Fibroblast of gingiva (primary cell): ENCODE data around the gene GFM2.
"Not testable (repeated sequence)": the region's sequence is repeated elsewhere in the genome, so short reads cannot be mapped to it uniquely, and the experiment has no call there.

Experiments
- DNase-seq: peaks from one replicate; pipeline ENCODE4 v3.0.0-alpha.2; 2011; ENCODE audit warnings: low read depth

GFM2 gene

DNA sequence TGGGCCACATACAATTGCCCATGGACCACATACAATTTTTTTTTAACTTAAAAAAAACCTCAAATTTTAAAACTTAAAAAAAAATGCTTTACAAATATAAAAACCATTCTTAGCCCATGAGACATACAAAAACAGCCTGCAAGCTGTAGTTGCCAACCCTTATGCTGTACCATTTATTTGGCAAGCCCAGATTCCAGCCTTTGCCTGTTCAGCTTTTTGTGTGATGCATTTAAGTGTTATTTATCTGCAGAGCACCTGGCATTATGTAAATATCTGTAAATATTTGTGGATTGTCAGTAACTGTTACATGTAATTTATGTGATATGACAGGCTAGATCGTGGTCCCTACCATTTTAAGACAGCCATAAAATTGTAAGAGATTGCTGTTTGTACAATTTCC is 49.3 kb downstream of the GFM2 start:
- DNase-seq = no peak

DNA sequence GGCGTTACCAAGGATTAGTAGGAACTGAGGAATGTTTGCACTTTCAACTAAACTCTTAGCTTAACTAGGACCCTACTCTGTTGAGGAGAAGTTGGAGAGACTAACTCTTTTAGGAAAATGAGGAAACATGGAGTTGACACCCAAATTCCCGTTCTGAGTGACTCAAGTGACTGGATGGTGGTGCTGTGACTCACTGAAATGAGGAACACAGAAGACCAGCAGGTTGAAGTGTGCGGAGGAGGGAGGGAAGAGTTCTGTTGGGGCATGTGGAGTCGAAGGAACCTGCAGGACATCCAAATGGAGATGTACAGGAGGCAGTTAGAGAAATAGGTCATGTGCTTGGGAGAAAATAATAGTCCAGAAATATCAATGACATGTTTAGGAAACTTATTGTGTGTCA is 73.7 kb downstream of the GFM2 start:
- DNase-seq = no peak

DNA sequence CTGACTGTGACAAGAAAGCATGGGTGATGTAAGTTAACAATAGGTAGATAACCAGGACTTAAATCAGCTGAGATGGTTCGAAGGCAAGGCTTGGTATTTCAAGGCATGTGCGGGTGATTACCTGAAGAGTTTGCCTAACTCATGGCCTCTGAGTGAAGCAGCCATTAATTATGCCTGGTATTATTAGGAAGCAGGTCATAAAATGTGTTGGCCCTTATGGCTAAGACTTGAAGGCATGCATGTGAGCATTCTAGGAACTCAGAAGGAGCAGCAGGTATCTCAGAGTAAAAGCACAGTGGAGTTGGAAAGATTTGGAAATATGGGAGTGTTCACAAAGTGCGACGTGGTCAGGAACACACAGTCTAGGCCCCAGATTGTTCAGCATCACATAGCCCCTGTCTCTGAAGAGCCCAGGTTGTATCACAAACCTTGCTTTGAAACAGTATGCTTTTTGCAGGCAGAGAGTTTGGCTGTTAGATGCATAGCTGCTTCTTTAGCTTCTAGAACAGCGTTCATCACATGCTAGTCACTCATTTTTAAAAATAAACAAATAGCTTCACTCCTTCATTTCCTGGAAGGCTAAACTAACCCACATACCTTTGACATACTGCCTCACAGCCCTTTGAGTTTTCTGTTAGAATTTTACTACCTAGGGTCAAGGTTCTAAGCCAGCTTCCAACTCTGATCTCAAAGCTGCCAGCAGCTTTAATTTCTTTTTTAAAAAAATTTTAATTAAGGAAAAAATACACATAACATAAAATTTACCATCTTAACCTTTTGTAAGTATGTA is 79.8 kb downstream of the GFM2 start:
- peak; percentile 18 for DNase-seq

DNA sequence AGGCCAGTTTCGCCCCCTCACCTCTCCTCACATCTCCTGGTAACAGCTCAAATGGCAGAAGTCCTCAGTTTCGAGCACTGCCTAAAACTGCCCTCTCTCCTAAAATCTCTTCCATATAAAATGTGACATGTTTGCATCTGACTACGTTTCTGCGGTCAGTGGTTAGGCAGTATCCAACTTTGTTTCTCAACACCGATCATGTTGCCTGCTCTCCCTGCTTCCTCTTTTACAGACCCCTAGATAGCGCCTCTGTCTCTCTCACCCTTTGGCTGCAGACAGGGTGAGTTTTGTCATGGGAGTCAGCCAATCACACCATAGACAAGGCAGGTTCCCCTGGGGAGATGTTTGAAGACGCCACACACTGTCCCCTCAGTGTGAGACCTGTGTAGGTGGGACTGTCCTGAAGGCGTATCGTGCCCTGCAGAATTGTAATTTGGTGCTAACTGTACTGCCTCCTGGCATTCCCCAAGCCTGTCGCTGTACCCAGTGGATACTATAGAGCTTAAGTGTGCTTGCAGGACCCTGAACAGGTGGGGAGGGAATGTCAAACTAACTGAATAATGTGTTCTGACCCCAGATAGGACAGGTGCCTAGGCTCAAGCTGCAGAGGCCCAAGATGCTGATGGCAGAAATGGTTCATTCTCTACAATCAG is 80.8 kb downstream of the GFM2 start:
- DNase-seq = peak; percentile 63

DNA sequence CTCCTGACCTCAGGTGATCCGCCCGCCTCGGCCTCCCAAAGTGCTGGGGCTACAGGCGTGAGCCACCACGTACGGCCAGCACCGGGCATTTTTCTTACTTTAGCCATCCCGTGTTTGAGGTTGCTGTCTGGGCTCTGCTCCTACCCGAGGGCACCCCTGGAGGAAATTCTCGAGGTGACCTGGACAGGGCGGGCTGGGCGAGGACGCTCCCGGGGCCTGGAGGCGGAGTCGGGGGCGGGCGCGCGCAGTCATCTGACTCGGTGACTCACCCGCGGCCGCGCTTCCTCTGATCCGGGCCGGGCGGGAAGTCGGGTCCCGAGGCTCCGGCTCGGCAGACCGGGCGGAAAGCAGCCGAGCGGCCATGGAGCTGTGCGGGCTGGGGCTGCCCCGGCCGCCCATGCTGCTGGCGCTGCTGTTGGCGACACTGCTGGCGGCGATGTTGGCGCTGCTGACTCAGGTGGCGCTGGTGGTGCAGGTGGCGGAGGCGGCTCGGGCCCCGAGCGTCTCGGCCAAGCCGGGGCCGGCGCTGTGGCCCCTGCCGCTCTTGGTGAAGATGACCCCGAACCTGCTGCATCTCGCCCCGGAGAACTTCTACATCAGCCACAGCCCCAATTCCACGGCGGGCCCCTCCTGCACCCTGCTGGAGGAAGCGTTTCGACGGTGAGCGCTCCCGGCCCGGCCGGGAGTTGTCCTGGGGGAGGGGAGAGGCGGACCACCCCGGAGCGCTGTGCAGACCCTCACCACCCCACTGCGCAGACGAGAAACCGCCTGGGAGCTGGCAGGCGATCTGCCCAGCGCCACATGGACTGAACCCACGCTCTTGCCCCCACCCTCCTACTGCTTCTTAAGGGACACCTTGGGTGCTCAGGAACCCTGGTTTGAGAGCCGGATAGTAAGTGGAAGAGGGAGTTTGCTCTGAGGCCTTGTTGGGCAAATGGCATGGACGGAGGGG is 81.7 kb downstream of the GFM2 start, which contains the start of gene HEXB:
TSS of gene HEXB (plus strand) at position 334 of the 952 bp plus-strand sequence. CDS start at position 362, 28 bp downstream.
- peak; percentile 77 for DNase-seq

DNA sequence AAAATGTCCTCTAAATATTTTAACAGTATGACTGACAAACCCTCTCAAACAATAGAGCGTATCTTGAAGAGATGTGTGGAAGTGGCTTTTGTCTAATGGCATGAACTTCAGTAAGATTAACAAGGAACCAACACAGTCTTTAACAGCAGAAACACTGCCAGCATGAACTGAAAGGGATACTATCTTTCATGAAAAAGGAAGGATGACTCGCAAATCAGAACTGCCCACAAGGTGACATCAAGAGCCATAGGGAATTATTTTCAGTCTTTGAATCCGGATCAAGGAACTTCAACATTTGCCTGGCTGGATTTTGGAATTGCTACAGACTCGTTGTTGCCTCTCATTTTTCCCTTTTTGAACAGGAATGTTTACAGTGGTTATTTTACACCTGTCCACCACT is 87.0 kb downstream of the GFM2 start:
- no peak for DNase-seq

DNA sequence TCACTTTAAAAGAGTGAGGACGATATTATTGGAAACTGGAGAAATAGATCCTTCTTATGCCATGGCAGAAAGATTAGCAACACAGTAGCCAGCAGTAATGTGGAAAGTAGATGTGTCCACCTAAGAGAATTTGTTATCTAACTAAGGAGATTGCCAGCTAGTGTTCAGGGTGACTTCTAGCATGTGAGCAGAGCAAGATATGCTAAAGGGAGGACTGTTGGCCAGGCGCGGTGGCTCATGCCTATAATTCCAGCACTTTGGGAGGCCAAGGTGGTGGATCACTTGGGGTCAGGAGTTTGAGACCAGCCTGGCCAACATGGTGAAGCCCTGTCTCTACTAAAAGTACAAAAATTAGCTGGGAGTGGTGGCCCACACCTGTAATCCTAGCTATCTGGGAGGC is 87.6 kb downstream of the GFM2 start:
- DNase-seq = not testable (repeated sequence)

DNA sequence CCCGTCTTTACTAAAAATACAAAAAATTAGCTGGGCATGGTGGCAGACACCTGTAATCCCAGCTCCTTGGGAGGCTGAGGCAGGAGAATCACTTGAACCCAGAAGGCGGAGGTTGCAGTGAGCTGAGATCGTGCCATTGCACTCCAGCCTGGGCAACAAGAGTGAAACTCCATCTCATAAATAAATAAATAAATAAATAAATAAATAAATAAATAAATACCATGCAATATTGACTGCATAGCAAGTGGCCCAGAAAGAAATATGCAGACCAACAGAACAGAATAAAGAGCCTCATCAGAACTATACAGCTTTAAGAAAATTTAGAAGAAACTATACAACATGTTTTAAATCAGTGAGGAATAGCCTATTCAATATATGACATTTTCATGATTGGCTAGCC is 88.8 kb downstream of the GFM2 start:
- not testable (repeated sequence) for DNase-seq

DNA sequence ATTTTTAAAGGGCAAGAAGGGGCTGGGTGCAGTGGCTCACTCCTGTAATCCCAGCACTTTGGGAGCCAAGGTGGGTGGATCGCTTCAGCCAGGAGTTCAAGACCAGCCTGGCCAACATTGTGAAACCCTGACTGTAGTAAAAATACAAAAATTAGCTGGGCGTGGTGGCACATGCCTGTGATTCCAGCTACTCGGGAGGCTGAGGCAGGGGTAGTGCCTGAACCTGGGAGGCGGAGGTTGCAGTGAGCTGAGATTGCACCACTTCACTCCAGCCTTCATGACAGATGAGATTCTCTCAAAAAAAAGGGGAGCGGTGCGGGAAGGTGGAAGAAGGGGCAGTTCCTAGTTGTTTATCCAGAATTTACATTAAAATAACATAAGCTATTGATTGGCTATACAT is 90.5 kb downstream of the GFM2 start:
- not testable (repeated sequence) for DNase-seq

DNA sequence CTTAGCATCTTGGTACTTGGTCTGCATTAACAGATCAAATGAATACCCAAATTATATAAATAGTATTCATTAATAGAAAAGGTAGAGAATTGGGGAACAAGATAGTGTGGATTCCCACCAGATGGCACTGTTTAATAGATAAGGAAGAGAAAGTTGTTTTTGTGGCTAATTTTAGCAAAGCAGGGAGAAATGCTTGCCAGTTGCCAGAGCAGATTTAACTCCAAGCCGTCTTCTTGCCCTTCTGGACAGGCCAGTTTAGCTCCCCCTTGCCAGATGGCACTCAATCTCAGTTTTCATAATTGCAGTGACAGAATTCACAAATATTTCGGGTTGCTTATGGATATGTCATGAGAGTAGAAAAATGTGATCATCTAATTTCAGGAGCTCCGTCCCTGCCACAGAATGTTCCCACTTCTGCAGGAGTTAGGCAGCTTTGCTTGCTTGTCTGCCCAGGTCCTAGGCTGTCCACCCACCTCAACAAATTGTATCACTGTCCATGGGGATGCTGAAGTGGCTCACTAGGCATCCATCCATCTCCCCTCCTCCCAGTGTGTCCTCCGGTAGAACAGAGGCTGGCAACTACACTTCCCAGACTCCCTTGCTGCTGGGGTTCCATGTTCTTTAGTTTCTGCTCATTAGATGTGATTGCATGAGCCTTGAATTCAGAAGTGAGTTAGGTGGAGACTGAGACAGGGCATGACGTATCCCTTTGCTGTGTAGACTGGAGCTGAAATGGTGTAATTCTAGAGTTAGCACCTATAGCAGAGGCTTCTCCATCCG is 93.7 kb downstream of the GFM2 start:
- peak; percentile 56 for DNase-seq

DNA sequence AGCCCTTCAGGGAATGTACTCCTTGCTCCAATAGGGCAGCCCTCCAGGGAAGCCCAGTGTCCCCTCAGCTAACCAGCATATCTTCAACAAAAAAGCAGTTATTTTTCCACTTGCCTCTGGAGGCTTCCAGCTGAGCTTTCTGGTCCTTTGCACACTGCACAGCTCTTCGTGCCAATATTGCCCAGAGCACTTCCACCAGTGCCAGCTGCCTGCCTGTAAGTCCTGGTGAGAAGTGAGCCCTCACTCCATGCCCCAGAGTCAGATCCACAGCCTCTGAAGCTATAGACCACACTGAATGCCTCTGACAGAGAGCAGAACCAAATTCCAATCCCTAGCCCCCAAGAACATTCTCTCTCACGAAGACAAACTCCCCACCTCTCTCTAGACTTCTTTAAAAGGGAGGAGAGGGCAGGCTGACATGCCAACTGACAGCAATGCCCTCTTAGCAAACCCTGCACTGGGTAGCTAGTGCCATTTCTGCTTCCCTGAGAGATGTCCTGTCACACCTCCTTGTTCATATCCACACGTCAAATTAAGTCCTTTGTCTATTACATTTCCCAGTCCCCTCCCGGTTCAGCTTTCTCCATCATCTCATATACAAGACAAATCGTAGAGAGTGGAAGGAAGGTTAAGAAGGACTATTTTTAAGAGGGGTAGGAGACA is 94.6 kb downstream of the GFM2 start:
- DNase-seq = no peak
